OCI-LY1 (cell line): ENCODE measurements around the gene IQCF5.

ENCODE experiments used
- H2AFZ ChIP-seq: fragments of 200-600 bp; sonication (generic), shearing (Covaris generic); 2 replicates; pipeline ENCODE4 v1.6.0; 2014; ENCODE audit warnings: antibody characterized with exemption, mild to moderate bottlenecking, low read length
- H3F3A ChIP-seq: fragments of 200-600 bp; sonication (generic), shearing (Covaris generic); 2 replicates; pipeline ENCODE4 v1.6.0; 2014; ENCODE audit warnings: mild to moderate bottlenecking, antibody characterized with exemption, low read length, moderate library complexity; ENCODE audit not compliant: insufficient read depth
- H3K27ac ChIP-seq: fragments of 200-600 bp; sonication (generic); 2 replicates; pipeline ENCODE4 v1.5.1; 2014; ENCODE audit warnings: low read length, mixed run types, mild to moderate bottlenecking, low read depth; ENCODE audit not compliant: poor library complexity, severe bottlenecking
- H3K27me3 ChIP-seq: fragments of 200-600 bp; sonication (generic); 2 replicates; pipeline ENCODE4 v1.6.0; 2014; ENCODE audit warnings: antibody characterized with exemption, mild to moderate bottlenecking, low read length, moderate library complexity; ENCODE audit not compliant: insufficient read depth
- H3K36me3 ChIP-seq: fragments of 200-600 bp; sonication (generic); 2 replicates; pipeline ENCODE4 v1.6.1; 2014; ENCODE audit warnings: mild to moderate bottlenecking, antibody characterized with exemption, low read length, moderate library complexity, mixed read lengths; ENCODE audit not compliant: insufficient read depth
- H3K4me1 ChIP-seq: fragments of 200-600 bp; sonication (generic); 2 replicates; pipeline ENCODE4 v1.5.1; 2014; ENCODE audit warnings: mild to moderate bottlenecking, low read length, moderate library complexity; ENCODE audit not compliant: insufficient read depth, severe bottlenecking
- H3K4me2 ChIP-seq: fragments of 200-600 bp; sonication (generic), shearing (Covaris generic); 2 replicates; pipeline ENCODE4 v1.6.1; 2014; ENCODE audit warnings: low read length
- H3K4me3 ChIP-seq: fragments of 200-600 bp; sonication (generic); 2 replicates; pipeline ENCODE4 v1.5.1; 2014; ENCODE audit warnings: low read length, low read depth, mild to moderate bottlenecking, mixed read lengths; ENCODE audit not compliant: poor library complexity, severe bottlenecking
- H3K79me2 ChIP-seq: fragments of 200-600 bp; shearing (Covaris generic); 2 replicates; pipeline ENCODE4 v1.6.1; 2016; ENCODE audit warnings: mixed run types, low read length, mixed read lengths; ENCODE audit not compliant: insufficient read depth
- H3K9ac ChIP-seq: fragments of 200-600 bp; sonication (generic), shearing (Covaris generic); 2 replicates; pipeline ENCODE4 v1.6.1; 2014; ENCODE audit warnings: mild to moderate bottlenecking, low read length, mixed read lengths
- H3K9me2 ChIP-seq: fragments of 200-600 bp; sonication (generic), shearing (Covaris generic); 2 replicates; pipeline ENCODE4 v1.6.1; 2014; ENCODE audit warnings: low read depth, mild to moderate bottlenecking, low read length, mixed read lengths
- H3K9me3 ChIP-seq: fragments of 200-600 bp; shearing (Covaris generic); 2 replicates; pipeline ENCODE4 v1.6.1; 2014; ENCODE audit warnings: low read length, mixed read lengths
- H4K20me1 ChIP-seq: fragments of 200-600 bp; sonication (generic), shearing (Covaris generic); 2 replicates; pipeline ENCODE4 v1.6.0; 2016; ENCODE audit warnings: mild to moderate bottlenecking, low read length; ENCODE audit not compliant: insufficient read depth
- CTCF ChIP-seq: fragments of 200-600 bp; sonication (generic), shearing (Covaris generic); IDR thresholded peaks from 2 replicates; pipeline ENCODE4 v1.5.1; 2017; ENCODE audit warnings: mild to moderate bottlenecking, antibody characterized with exemption, low read length, moderate library complexity, mixed read lengths
- EZH2 ChIP-seq: fragments of 200-600 bp; sonication (generic), shearing (Covaris generic); IDR thresholded peaks from 2 replicates; pipeline ENCODE4 v1.8.0; 2017; ENCODE audit warnings: borderline replicate concordance, mixed run types, mild to moderate bottlenecking, antibody characterized with exemption, low read length, moderate library complexity, mixed read lengths

IQCF5 gene

GRCh38 chr3:51828297-51828696 lies 47.1 kb downstream of the IQCF5 start:
- H3F3A ChIP-seq: no peaks in the 10 kb centered on the region
- no peaks in the 10 kb centered on the region for H3K9me2 ChIP-seq
- no peak overlapping the region for H3K9ac ChIP-seq
- H3K9me3 ChIP-seq: no peaks in the 10 kb centered on the region
- no peak overlapping the region for H3K27ac ChIP-seq
- H3K79me2 ChIP-seq: no peaks in the 10 kb centered on the region
- no peak overlapping the region for H3K4me3 ChIP-seq
- no peaks in the 10 kb centered on the region for H3K36me3 ChIP-seq
- no peak for TF ChIP-seq EZH2
- TF ChIP-seq CTCF: no peak
- no peak overlapping the region for H2AFZ ChIP-seq
- no peaks in the 10 kb centered on the region for H3K27me3 ChIP-seq
- no peaks in the 10 kb centered on the region for H4K20me1 ChIP-seq
- H3K4me2 ChIP-seq: no peak overlapping the region
- no peaks in the 10 kb centered on the region for H3K4me1 ChIP-seq
